VCaP (cell line): Measurements from ENCODE around the gene KLHDC10.

ENCODE experiments used
- H3K27ac ChIP-seq: fragments of 450-650 bp; 2 replicates; pipeline ENCODE4 v1.5.1; 2017
- CTCF ChIP-seq: fragments of 450-650 bp; conservative IDR thresholded peaks from 2 replicates; pipeline ENCODE4 v1.5.1; 2017; ENCODE audit warnings: mild to moderate bottlenecking, moderate library complexity

The KLHDC10 gene

DNA sequence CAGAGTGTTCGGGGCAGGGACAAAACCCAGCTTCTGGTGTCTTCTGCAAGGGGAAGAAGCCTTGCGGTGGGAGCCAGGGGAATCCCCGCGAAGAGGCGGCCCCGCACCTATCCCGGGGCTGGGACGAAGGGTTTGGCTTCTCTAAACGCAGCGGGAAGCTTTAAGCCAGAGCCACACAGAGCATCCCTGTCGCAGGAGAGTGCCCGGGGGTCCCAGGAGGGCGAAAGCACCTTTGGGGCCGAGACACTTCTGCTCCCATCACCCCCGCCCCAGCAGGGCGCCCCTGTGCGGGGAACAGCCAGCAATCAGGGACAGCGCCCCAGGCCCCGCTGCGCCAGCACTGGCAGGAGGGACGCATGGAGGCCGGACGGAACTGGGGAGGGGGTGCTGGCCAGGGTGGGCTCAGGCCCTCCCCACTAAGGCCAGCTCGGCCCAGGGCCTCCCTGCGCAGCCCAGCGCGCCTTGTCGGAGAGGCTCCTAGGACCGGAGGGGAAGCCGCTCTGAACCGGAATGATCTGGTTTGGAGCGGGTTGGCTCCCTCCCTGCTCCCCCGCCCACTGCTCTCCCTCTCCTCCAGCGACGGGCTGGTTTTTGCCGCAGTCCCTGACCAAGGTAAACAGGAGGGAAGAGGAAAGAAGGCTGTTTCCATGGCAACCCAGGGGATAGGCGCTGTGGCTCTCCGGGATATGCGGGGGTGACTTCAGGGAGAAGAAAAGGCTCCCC is 71.0 kb downstream of the KLHDC10 start:
- H3K27ac ChIP-seq = peak overlapping the region; percentile 90
- peak; percentile 18; the same call in 1 of the 2 replicates for TF ChIP-seq CTCF

- H3K27ac ChIP-seq = peak overlapping the region; percentile 90
Observed at GRCh38 chr7:130141884-130142653, 71.7 kb downstream of the KLHDC10 start.

DNA sequence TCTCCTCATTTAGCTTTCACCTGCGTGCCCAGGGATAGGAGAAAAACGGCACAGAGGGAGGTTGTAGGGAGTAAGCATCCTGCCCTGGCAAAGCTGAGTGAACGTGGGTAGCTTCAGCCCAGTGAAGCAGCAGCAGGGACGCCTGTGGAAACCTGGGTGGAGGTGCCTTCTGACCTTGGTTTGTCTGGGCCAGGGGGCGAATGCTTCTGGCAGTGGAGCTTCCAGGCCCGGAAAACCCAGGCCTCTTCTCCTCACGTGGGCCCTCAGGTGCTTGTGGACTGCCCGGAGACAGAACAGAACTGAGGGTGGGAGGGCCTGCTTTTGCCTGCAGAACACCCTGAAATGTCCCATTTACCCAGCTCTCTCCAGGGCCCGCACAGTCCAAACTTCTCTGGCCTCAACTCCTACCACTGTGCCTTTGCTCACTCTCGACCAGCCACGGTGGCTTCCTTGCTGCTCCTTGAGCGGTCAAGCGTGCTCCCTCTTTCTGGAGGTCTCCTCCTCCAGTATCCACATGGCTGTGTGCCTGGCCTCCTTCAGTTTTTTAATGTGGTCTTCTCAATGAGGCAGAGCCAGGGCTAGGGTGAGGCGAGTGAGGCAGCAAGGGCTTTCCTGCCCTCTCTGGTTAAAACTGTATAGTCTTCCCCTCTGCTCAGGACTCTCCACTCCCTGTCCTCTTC is 72.5 kb downstream of the KLHDC10 start:
- peak overlapping the region; percentile 90 for H3K27ac ChIP-seq

More at GRCh38 chr7:130141884-130142653, 71.7 kb downstream of the KLHDC10 start:
- no peak for TF ChIP-seq CTCF

GRCh38 chr7:130143334-130143732 is 73.0 kb downstream of the KLHDC10 start:
- H3K27ac ChIP-seq = peak overlapping the region; percentile 90; the same call in 1 of the 2 replicates
- no peak for TF ChIP-seq CTCF

More for the DNA sequence above, 72.5 kb downstream of the KLHDC10 start:
- TF ChIP-seq CTCF = no peak

DNA sequence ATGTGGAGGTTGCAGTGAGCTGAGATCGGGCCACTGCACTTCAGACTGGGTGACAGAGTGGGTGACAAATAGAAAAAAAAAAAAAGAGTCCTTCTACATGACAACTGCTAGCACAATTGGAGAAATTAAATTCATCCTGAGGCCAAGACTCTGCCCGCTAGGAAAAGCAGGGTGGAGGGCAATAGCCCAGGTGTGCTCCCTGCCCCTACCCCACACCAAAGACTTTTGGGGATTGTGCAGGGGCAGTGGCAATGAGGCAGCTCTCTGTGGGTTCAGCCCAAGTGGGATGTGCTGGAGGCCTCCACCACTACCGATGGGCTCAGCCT is 73.6 kb downstream of the KLHDC10 start:
- H3K27ac ChIP-seq = peak overlapping the region; percentile 55
- no peak for TF ChIP-seq CTCF

GRCh38 chr7:130144312-130145171 is 74.2 kb downstream of the KLHDC10 start:
- no peak for TF ChIP-seq CTCF
- H3K27ac ChIP-seq = peak overlapping the region; percentile 55
